ENCODE results near the gene DARS2. TPM values are rescaled to one million over a fixed set of nuclear protein-coding genes. Genes with fewer than 3 reads are reported as not detected.
A peak's percentile ranks its signal among the peaks of the same experiment; 100 is the strongest.

The DARS2 gene
- polyA plus RNA-seq, 3 donors = 3.2 to 8.2 (median 6.2) TPM

DNA sequence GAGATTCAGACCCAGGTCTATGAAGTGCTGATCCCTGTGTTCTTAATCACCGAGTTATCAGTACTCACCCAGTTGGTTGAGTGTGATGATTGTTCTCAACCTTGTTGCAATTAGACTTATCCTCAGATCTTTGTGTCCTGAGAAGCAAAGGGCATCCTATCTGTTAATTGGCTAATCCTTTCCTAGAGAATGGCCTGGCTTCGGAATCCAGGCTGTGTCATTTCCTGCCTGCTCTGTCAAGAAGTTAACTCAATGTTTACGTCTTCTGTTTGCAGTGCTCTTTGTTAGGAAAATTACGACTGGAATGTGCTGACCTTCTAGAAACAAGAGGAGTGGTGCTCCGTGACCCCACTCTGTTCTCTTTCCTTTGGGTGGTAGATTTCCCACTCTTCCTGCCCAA lies 28.6 kb downstream of the DARS2 start:
- Histone ChIP-seq H2AFZ (ENCODE audit: insufficient read depth, low read depth, low read length, poor library complexity, severe bottlenecking) (no peak overlapping the region), H3K36me3 (replicated peaks in 1 of 2; ENCODE audit: control insufficient read depth in 1 of 2, insufficient read depth in 2 of 2, low read length in 2 of 2) (peaks cover 49 to 96% of the 10 kb centered on the region in 2 donors), H3K27ac (ENCODE audit: low read depth in 1 of 2, low read length in 2 of 2) (no peak overlapping the region), H3K79me2 (ENCODE audit: insufficient read depth, low read length) (no peaks in the 10 kb centered on the region), H3K4me1 (ENCODE audit: control insufficient read depth in 1 of 2, insufficient read depth in 2 of 2, low read length in 2 of 2) (no peaks in the 10 kb centered on the region), H3K9me3 (replicated peaks in 1 of 2; ENCODE audit: control insufficient read depth in 1 of 2, insufficient read depth in 1 of 2, low read length in 2 of 2) (no peaks in the 10 kb centered on the region), H3K9ac (ENCODE audit: insufficient read depth, low read length, poor library complexity, severe bottlenecking) (no peak overlapping the region), H3K4me2 (replicated peaks; ENCODE audit: extremely low read depth, low read length, poor library complexity, severe bottlenecking) (no peak overlapping the region), H3K4me3 (replicated peaks in 1 of 3; ENCODE audit: low read depth in 2 of 3, low read length in 3 of 3) (no peak overlapping the region), H3K27me3 (ENCODE audit: control insufficient read depth in 2 of 2, insufficient read depth in 2 of 2, low read length in 2 of 2) (no peaks in the 10 kb centered on the region), H4K20me1 (ENCODE audit: insufficient read depth, low read length) (no peaks in the 10 kb centered on the region)
- peaks cover 63 to 82% of the 10 kb centered on the region in 2 donors for H3K36me3 Mint-ChIP-seq
- peak overlapping the region in 1 of 7 donors; percentile 30 for H3K27ac Mint-ChIP-seq
- 92% methylated on average over 2 of the region's 5 CpGs for WGBS (ENCODE audit: insufficient coverage)
- no peak overlapping the region for H3K4me3 Mint-ChIP-seq
- no peaks in the 10 kb centered on the region for H3K4me1 Mint-ChIP-seq
- intact Hi-C loops (cut with micrococcal nuclease) = no loop called here
- no peaks in the 10 kb centered on the region for H3K27me3 Mint-ChIP-seq (ENCODE audit: low read depth in 3 of 3)
- no peak for DNase-seq
- no peaks in the 10 kb centered on the region for H3K9me3 Mint-ChIP-seq
- TF ChIP-seq, protein P1, sequence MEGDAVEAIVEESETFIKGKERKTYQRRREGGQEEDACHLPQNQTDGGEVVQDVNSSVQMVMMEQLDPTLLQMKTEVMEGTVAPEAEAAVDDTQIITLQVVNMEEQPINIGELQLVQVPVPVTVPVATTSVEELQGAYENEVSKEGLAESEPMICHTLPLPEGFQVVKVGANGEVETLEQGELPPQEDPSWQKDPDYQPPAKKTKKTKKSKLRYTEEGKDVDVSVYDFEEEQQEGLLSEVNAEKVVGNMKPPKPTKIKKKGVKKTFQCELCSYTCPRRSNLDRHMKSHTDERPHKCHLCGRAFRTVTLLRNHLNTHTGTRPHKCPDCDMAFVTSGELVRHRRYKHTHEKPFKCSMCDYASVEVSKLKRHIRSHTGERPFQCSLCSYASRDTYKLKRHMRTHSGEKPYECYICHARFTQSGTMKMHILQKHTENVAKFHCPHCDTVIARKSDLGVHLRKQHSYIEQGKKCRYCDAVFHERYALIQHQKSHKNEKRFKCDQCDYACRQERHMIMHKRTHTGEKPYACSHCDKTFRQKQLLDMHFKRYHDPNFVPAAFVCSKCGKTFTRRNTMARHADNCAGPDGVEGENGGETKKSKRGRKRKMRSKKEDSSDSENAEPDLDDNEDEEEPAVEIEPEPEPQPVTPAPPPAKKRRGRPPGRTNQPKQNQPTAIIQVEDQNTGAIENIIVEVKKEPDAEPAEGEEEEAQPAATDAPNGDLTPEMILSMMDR (IDR thresholded peaks at IDR 0.05) = no peak

DNA sequence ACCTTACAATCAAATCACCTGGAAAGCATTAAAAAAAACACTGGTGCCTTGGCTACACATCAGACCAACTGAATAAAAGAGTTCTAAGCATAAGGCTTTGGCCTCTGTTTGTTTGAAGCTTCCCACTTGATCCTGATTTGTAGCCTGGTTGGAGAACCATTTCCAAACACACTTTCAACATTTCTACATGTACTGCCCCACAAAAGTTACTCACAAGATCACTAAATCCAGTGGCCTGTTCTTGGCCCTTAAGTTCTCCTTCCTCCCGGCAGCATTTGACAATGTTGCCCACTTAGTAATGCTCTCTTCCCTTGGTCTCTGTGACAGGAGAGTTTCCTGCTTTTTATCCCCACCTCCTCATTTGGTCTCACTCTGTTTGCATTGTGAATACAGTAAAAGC lies 31.5 kb downstream of the DARS2 start:
- no peak overlapping the region for H3K27ac ChIP-seq (ENCODE audit: low read depth in 1 of 2, low read length in 2 of 2)
- H3K79me2 ChIP-seq (ENCODE audit: insufficient read depth, low read length) = no peaks in the 10 kb centered on the region
- Mint-ChIP-seq H3K9me3 (no peaks in the 10 kb centered on the region), H3K4me3 (no peak overlapping the region), H3K27ac (peak overlapping the region in 2 of 7 donors; percentile 13 to 58), H3K36me3 (peaks cover 57 to 82% of the 10 kb centered on the region in 2 donors), H3K4me1 (no peaks in the 10 kb centered on the region), H3K27me3 (ENCODE audit: low read depth in 3 of 3) (no peaks in the 10 kb centered on the region)
- no peak for DNase-seq
- no peaks in the 10 kb centered on the region for H3K27me3 ChIP-seq (ENCODE audit: control insufficient read depth in 2 of 2, insufficient read depth in 2 of 2, low read length in 2 of 2)
- intact Hi-C loops (cut with micrococcal nuclease) = no loop called here
- H4K20me1 ChIP-seq (ENCODE audit: insufficient read depth, low read length) = no peaks in the 10 kb centered on the region
- TF ChIP-seq, protein P1 (IDR thresholded peaks at IDR 0.05) = no peak
- H3K36me3 ChIP-seq (replicated peaks in 1 of 2; ENCODE audit: control insufficient read depth in 1 of 2, insufficient read depth in 2 of 2, low read length in 2 of 2) = peaks cover 53 to 87% of the 10 kb centered on the region in 2 donors
- H2AFZ ChIP-seq (ENCODE audit: insufficient read depth, low read depth, low read length, poor library complexity, severe bottlenecking) = no peak overlapping the region
- no peaks in the 10 kb centered on the region for H3K4me1 ChIP-seq (ENCODE audit: control insufficient read depth in 1 of 2, insufficient read depth in 2 of 2, low read length in 2 of 2)
- H3K9me3 ChIP-seq (replicated peaks in 1 of 2; ENCODE audit: control insufficient read depth in 1 of 2, insufficient read depth in 1 of 2, low read length in 2 of 2) = no peaks in the 10 kb centered on the region
- H3K9ac ChIP-seq (ENCODE audit: insufficient read depth, low read length, poor library complexity, severe bottlenecking) = no peak overlapping the region
- no peak overlapping the region for H3K4me2 ChIP-seq (replicated peaks; ENCODE audit: extremely low read depth, low read length, poor library complexity, severe bottlenecking)
- 86% methylated on average over 1 of the region's 1 CpG for WGBS (ENCODE audit: insufficient coverage)
- no peak overlapping the region for H3K4me3 ChIP-seq (replicated peaks in 1 of 3; ENCODE audit: low read depth in 2 of 3, low read length in 3 of 3)

Data from CD14-positive monocyte (primary cell).